Stimulated activated CD4-positive, alpha-beta T cell treated with anti-CD3 and anti-CD28 coated beads, Interleukin-12 subunit alpha, Interleukin-12 subunit beta, amount 100 ng/mL, for 48 hours (primary cell): ENCODE measurements around the gene PRMT3.
"Not testable (repeated sequence)": the region's sequence is repeated elsewhere in the genome, so short reads cannot be mapped to it uniquely, and the experiment has no call there.

Experiments used
- DNase-seq, 3 donors: peaks; one replicate each; pipeline ENCODE4 v3.0.0-alpha.2; 2020; ENCODE audit warnings: low read depth in 2 of 3, low spot score in 1 of 3

PRMT3 gene

GRCh38 chr11:20453657-20454316, 66.3 kb downstream of the PRMT3 start:
- DNase-seq = no peak

DNA sequence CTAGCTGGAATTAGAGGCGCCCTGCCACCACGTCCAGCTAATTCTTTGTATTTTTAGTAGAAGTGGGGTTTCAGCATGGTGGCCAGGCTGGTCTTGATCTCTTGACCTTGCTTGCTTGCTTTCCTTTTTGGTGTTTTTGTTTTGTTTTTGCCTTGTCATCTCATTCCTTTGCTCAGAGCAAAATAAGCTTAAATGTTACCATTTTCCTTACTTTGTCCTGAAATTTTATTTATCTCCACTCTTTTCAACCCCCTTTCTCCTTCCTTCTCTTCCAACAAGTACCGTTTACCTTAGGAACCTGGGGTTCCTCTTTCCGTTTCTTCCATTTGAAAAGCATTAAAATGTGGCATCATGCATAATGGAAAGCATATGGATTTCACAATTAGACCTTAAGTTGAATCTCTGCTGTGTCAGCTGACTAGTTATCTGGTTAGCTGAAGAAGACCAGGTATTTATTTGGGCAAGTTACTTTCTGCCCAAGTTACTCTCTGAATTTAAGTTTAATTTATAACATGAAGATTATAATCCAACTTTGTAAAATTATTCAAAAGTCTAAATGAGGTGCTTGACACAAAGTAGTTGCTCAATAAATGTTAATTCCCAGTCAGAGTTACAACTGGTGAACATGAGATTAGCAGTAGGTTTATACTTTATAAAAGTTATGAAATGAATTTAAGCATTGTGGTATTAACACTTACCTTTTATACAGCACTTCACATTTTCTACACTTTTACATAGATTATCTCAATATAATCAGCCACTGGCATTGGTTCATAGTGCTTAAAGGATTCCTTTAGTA, 69.7 kb downstream of the PRMT3 start:
- DNase-seq = no peak

DNA sequence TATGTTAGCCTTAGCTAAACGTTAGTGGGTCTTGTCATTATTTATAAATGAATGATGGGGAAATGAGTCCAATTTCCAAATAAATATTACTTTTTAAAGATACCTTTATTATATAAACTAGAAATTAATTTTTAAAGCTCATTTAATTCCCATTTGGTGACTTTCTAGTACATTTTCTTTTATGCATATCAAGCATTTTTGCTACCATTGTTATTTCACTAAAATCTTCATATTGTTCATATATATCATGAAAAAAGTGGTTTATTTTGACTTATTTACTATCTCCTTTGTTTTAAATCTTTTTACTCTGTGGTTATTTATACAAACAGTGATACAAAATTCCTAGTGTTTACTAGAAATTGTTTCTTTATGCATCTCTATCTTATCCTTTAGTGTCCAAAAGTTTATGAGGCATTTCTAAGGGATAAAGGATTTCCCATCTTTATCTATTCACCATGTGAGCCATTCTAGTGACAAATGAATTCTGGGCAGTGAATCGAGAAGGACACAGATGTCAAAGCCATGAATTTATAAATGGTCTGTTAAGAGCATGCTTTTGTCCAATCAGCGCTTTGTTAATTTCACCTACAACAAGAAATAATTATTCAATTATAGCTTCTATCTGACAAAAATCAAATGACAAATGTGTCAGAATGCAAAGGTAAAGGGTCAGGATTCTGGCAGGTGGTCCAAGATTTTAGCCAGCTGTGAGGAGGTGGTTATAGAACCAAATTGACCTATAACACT, 70.6 kb downstream of the PRMT3 start:
- no peak for DNase-seq

GRCh38 chr11:20458905-20459632, 71.6 kb downstream of the PRMT3 start:
- no peak for DNase-seq

- DNase-seq = no peak
Measured at GRCh38 chr11:20459865-20460264, 72.3 kb downstream of the PRMT3 start.

DNA sequence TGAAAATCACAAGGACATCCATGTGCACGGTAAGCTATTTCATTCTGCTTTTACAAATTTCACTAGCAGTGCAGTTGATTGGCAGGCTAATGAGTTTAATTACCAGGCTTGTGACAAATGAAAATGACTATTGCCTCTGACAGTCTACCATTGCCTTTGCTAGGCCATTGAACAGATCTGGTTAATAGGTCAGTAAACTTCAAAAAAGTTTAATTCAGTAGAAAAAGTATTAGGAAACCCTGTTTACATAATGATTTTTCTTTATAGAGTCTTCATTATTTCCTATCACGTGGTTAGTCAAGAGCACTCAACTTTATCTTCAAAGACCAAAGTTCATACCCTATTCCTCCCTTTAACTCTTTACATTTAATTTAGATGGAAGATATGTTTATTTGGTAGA, 77.0 kb downstream of the PRMT3 start:
- DNase-seq = no peak

DNA sequence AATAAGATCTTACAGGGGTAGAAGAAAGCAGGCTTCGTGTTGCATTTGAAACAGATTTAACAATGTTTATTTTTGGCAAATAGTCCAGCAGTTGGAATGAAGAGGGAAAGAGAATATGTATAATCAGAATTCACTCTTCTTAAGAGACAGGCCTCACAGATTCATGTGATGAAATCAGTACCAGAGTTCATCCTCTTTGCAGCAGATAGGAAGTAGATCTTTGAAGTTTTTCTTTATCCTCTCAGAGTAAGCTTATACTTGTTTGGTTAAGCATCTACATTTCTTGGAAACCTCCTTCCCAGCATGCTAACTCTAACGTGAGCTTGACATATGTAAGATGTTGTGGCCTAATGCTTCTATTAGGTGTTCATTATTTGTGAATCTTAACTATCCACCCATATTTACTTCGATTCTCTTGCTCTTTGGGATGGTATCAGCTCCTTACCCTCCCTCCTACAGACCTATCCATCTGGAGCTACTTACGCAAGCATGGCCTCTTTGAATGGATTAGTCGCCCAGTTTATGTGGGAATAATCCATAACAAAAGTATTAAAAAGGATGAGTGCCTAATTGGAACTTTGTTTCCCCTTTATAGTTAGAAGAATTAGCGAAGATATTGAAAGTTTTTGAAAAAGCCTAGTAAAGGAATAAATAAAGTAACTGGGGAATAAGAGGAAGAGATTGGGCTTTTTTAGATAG, 80.1 kb downstream of the PRMT3 start:
- DNase-seq = no peak

- no peak for DNase-seq
Measured at GRCh38 chr11:20470348-20470747, 82.8 kb downstream of the PRMT3 start.

DNA sequence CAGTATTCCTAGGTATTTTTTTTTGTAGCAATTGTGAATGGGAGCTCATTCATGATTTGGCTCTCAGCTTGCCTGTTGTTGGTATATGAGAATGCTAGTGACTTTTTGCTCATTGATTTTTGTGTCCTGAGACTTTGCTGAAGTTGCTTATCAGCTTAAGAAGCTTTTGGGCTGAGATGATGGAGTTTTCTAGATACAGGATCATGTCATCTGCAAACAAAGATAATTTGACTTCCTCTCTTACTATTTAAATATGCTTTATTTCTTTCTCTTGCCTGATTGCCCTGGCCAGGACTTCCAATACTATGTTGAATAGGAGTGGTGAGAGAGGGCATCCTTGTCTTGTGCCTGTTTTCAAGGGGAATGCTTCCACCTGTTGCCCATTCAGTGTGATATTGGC, 84.4 kb downstream of the PRMT3 start:
- DNase-seq = not testable (repeated sequence)

DNA sequence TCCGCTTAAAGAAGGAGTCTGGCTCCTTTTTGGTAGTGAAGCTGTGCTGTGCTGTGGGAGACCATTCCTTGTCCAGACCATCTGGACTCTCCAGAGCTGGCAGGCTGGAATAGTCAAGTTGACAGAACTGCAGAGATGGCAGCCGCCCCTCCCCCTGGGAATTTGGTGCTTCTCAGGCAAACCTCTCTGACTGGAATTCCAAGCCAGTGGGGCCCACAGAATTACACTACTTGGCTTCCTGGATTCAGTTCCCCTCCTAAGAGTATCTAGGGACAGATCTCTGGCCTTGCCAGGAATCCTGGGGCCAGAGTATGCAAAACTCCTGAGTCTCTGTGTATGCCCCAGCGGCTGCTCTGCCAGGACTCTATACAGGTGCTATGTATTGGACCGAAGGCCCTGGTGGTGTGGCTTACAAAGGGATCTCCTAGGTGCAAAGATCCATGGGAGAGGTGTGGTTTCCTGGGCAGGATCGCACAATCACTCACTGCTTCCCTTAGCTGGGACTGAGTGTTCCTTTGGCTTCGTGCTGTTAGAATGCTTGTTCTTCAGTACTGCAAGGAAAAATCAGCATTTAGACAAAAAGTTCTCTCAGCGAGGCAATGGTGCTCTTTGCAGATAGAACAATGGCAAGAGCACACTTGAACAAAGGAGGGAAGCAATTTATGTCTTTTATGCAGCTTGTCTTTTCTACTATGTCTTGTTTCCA, 86.8 kb downstream of the PRMT3 start:
- no peak for DNase-seq

DNA sequence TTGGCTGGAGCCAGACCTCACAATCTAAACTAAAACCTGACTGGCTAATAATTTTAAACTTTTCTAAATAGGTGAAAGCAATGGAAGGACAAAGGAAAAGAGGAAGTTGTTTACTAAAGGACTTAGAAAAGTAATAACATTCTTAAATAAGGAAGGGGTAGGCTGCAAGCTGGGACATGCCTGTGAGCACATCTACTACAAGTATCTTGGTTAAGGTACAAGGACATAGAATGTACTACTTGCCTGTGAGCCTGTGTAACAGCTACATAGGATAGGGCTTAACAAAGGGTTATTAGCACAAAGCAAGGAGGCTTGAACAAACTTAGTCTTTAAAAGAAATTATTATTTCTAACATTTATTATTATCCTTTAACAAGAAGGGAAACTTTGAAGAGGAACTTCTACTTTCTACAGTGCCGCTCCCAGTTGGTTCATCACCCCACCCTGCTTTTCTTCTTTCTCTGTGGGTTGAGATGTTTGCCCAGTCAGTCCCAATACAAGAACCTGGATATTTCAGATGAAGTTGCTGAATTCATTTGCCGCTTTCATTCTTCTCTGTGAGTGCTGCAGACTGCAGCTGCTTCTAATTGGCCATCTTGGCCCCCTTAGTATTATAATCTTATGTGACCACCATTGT, 87.5 kb downstream of the PRMT3 start:
- DNase-seq = no peak

DNA sequence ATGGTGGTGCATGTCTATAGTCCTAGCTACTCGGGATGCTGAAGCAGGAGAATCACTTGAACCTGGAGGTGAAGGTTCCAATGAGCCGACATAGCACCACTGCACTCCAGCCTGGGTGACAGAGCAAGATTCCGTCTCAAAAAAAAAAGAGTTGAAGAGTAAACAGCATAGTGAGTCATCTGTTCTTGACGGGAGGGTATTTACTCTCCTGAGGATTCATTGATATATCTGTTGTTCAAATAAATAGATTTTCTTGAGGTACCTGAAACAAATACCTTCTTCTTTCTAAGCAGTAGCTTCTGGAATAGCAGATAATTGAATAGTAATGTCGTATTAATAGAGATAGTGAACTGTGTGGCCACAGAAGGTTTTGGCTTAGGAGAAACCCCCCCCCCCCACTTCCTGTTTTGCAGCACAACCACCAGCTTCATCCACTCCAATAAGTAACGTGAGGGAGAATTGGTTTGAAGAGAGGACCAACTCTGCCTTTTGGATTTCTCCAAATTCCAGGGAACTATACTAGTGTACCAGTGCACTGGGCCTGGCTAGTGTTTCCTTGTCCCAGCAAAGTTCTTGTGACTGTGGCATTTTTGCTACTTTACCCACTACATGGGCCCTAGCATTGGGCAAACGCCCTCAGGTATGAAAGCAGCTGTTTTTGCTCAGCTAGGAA, 90.0 kb downstream of the PRMT3 start:
- no peak for DNase-seq

- DNase-seq = no peak
Measured at GRCh38 chr11:20479513-20479912, 92.0 kb downstream of the PRMT3 start.

GRCh38 chr11:20483931-20484330, 96.4 kb downstream of the PRMT3 start:
- no peak for DNase-seq

DNA sequence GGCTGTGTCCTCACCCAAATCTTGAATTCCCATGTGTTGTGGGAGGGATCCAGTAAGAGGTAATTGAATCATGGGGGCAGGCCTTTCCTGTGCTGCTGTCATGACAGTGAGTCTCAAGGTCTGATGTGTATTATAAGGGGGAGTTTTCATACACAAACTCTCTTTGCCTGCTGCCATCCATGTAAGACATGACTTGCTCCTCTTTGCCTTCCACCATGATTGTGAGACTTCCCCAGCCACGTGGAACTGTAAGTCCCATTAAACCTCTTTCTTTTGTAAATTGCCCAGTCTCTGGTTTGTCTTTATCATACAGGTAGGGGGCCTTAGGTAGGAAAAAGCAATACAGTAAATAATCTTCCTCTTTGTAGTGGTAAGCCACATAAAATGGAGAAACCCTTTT, 96.9 kb downstream of the PRMT3 start:
- DNase-seq = not testable (repeated sequence)

- no peak for DNase-seq
Measured at GRCh38 chr11:20488352-20488751, 100.8 kb downstream of the PRMT3 start.

DNA sequence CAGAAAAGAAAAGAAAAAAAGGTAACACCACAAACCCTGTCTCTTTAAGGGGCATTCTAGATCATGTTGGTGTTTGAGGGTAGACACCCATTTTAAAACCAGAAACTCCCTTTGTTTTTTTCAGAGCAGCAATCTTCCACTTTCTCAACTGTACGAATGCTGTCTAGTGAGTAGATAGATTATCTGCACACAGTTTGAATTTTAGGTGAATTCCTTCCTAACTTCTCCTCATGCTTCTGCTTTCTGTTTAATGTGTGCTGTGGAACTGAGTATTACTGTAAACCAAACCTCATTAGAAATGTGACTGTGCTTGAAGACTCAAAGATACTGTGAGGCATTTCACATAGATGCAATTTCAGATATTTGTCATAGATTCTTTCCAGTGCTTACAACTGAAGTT, 102.4 kb downstream of the PRMT3 start:
- DNase-seq = no peak

DNA sequence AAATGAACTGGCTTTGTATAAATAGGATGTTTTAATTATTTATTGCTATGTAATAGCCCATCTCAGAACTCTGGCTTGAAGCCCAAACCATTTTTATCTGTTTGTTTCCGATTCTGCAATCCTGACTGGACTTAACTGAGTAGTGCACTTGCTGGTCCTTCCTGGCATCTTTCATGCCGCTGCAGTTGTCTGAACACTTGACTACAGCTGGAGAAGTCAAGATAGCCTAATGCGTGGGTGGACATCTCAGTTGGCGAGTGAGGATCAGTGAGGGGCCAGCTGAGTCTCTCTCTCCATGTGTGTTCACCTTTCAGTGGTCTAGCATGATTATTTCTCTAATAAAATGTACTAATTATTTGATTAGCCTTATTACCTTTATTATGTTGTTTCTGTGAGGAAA, 105.8 kb downstream of the PRMT3 start:
- no peak for DNase-seq

DNA sequence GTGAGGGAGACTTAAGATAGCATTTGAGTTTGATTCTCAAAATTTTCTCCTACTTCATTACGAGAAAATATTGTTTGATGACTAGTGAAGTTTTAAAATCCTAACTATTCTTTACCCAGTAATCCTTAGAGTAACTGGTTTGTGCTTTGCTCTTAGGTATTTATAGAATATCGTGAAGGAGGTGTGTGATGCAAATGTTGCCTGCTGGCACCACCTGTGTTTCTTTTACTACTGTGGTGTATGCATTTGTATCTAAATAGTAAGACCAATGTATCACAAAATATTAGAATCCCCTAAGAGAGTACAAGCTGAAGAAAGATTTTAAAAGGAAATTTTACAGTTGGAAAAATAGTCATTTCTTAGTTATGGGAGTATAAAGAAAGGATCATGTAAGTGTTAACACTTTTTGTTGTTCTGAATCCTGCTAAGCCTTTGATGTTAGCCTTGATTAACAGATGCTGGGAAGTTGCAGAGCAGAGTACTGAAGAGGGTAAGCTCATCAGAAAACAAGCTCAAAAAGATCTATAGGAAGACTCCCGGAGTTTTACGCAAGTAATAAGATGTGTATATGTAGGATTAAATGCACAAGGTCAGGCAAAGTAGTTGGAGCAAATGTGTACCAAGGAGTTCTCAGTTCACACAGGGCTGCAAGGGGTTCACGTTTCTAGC, 109.7 kb downstream of the PRMT3 start:
- DNase-seq = no peak
